ENCODE results near the gene EIF1AD. TPM values are rescaled to one million over a fixed set of nuclear protein-coding genes. Genes with fewer than 3 reads are reported as not detected.

The EIF1AD gene
- total and polyA plus RNA-seq, 2 of the 8 experiments (the other 6 are each of a cell fraction or from before 2014, with no cell fraction given), result 32.6 to 39.9 TPM

- Histone ChIP-seq H3K23me2 (ENCODE audit: low read depth, low read length) (peaks cover 2% of the 10 kb centered on the region; the same call in 1 of the 2 replicates), H3K27ac (ENCODE audit: low read depth, low read length) (peak overlapping the region; percentile 87; the same call in 1 of the 2 replicates), H3K56ac (replicated peaks; ENCODE audit: insufficient read length, low read depth, low read length) (peak overlapping the region; percentile 49), H3K4me1 (replicated peaks in 1 of 4; ENCODE audit: control insufficient read depth in 3 of 4, insufficient read depth in 4 of 4, low read length in 3 of 4) (peaks cover 0 to 16% (median 6%) of the 10 kb centered on the region in 4 experiments; a peak in 5 of 7 replicates), H3K18ac (ENCODE audit: extremely low read depth, low read length) (no peak overlapping the region; the same call in 1 of the 2 replicates), H3K36me3 (ENCODE audit: control insufficient read depth in 2 of 4, insufficient read depth in 4 of 4, low read length in 3 of 4) (peaks cover 16 to 37% (median 26%) of the 10 kb centered on the region in 4 experiments), H3K79me1 (ENCODE audit: low read depth, low read length) (peaks cover 8% of the 10 kb centered on the region), H4K91ac (replicated peaks; ENCODE audit: insufficient read length, low read length) (no peak overlapping the region), H3K9ac (replicated peaks in 1 of 4; ENCODE audit: extremely low read depth in 1 of 4, low read depth in 3 of 4, low read length in 3 of 4) (peak overlapping the region; percentile 46 to 82 (median 64)), H3K14ac (ENCODE audit: insufficient read length) (no peak overlapping the region), H3K23ac (ENCODE audit: insufficient read length) (no peak overlapping the region), H3K4me3 (ENCODE audit: extremely low read depth in 1 of 4, insufficient read depth in 2 of 4, low read depth in 3 of 4, low read length in 4 of 4) (peak overlapping the region; percentile 67 to 99 (median 94)), H4K20me1 (replicated peaks in 1 of 2; ENCODE audit: control insufficient read depth in 1 of 2, insufficient read depth in 2 of 2, low read length in 2 of 2) (peaks cover 6 to 11% of the 10 kb centered on the region in 2 experiments), H4K5ac (ENCODE audit: insufficient read length, low read depth, low read length) (peak overlapping the region; percentile 22), H3K27me3 (replicated peaks in 1 of 4; ENCODE audit: control insufficient read depth in 3 of 4, extremely low read depth in 1 of 4, insufficient read depth in 3 of 4, low read length in 3 of 4) (no peaks in the 10 kb centered on the region), H4K8ac (ENCODE audit: extremely low read depth, insufficient read depth, low read length) (peak overlapping the region; percentile 6; the same call in 1 of the 2 replicates), H2BK12ac (ENCODE audit: low read depth, low read length) (no peak overlapping the region), H3K9me3 (ENCODE audit: insufficient read depth in 2 of 2, low read depth in 1 of 2, low read length in 1 of 2) (no peaks in the 10 kb centered on the region), H3K4me2 (ENCODE audit: insufficient read depth in 1 of 2, low read depth in 2 of 2, low read length in 2 of 2) (peak overlapping the region; percentile 75 to 83), H3K79me2 (ENCODE audit: control insufficient read depth in 1 of 2, insufficient read depth in 2 of 2, low read length in 2 of 2) (peaks cover 0 to 25% of the 10 kb centered on the region in 2 experiments; a peak in 2 of 4 replicates), H2BK20ac (ENCODE audit: low read length) (no peak overlapping the region), H2AFZ (ENCODE audit: low read length) (no peak overlapping the region), H2AK5ac (ENCODE audit: low read depth, low read length) (no peak overlapping the region), H2BK5ac (ENCODE audit: low read depth, low read length) (peak overlapping the region; percentile 76; the same call in 1 of the 2 replicates), H3K4ac (replicated peaks; ENCODE audit: insufficient read length, low read depth, low read length) (no peak overlapping the region), H2BK15ac (ENCODE audit: low read length) (peak overlapping the region; percentile 99; the same call in 1 of the 2 replicates), H2BK120ac (replicated peaks; ENCODE audit: low read depth, low read length) (no peak overlapping the region)
- FAIRE-seq, result no peak
- TF ChIP-seq BACH1 (IDR thresholded peaks at IDR 0.05; ENCODE audit: low read length) (0 out of 2 replicates have a peak, but pooled peaks have one; percentile 4), RAD21 (IDR thresholded peaks at IDR 0.05 in 1 of 2, conservative IDR thresholded peaks at IDR 0.05 in 1 of 2; ENCODE audit: low read depth in 2 of 2, low read length in 2 of 2) (no peak), CTCF (IDR thresholded peaks at IDR 0.05; ENCODE audit: control extremely low read depth in 1 of 3, insufficient read depth in 1 of 3, low read depth in 1 of 3, low read length in 3 of 3) (peak in 2 of 3 experiments; percentile 6 to 8; a peak in 2 of 4 replicates), PHF8 (conservative IDR thresholded peaks at IDR 0.05; ENCODE audit: low read depth, low read length) (peak; percentile 16; the same call in 1 of the 2 replicates), POLR2AphosphoS5 (IDR thresholded peaks at IDR 0.05; ENCODE audit: low read depth, low read length) (0 out of 2 replicates have a peak, but pooled peaks have one; percentile 10), SP1 (IDR thresholded peaks at IDR 0.05; ENCODE audit: low read depth, low read length) (no peak), YY1 (IDR thresholded peaks at IDR 0.05; ENCODE audit: low read depth, low read length) (no peak)
- ChIA-PET CTCF (ENCODE audit: partially characterized antibody) (interaction anchor here (1.0 to 1.9 kb wide), 8 partner anchors 11 to 143 kb away, joined by 4 to 5 read pairs (median 4); partner anchors contain the start of genes CCDC85B, FIBP and MUS81), POLR2A (ENCODE audit: partially characterized antibody) (interaction anchor here (0.5 to 1.8 kb wide), 18 partner anchors 10 to 370 kb away, joined by 3 to 15 read pairs (median 4); partner anchors contain the start of genes CST6, FIBP, MUS81 and SF3B2)
- WGBS, 2 experiments (ENCODE audit: extremely low coverage in 1 of 2, insufficient coverage in 1 of 2, insufficient read length in 1 of 2, insufficient replicate concordance in 2 of 2, low coverage in 1 of 2, low lambda C conversion rate in 2 of 2, missing lambda C conversion rate in 1 of 2), result 1% methylated on average over 17 of the region's 40 CpGs; no CpG with 5 or more reads in 1 of the 2 experiments
- DNase-seq (ENCODE audit: low read depth in 1 of 2, low spot score in 2 of 2), result no peak
Observed at GRCh38 chr11:66002648-66003225, 780 bp upstream of the EIF1AD start.

All from H1 (cell line).